ENCODE data around the gene NOD2.

DNA sequence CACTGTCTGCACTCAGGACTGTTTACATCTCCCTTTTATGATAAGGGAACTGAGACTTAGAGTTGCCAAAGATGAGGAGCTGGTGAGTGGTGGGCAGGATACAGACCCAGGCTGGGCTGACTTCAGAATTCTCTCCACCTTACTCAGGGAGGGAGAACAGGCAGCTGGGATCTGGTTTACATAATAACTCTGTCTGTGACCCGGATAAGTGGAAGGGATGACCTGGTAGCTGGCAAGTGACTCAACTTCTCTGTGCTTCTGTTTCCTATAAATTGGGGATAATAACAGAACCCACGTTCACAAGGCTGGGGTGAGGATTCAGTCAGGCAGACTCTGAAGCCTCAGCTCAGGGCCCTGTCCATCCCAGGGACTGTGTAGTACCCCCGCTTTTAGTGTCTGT lies 14.9 kb upstream of the NOD2 start:
- TF ChIP-seq, protein P1, sequence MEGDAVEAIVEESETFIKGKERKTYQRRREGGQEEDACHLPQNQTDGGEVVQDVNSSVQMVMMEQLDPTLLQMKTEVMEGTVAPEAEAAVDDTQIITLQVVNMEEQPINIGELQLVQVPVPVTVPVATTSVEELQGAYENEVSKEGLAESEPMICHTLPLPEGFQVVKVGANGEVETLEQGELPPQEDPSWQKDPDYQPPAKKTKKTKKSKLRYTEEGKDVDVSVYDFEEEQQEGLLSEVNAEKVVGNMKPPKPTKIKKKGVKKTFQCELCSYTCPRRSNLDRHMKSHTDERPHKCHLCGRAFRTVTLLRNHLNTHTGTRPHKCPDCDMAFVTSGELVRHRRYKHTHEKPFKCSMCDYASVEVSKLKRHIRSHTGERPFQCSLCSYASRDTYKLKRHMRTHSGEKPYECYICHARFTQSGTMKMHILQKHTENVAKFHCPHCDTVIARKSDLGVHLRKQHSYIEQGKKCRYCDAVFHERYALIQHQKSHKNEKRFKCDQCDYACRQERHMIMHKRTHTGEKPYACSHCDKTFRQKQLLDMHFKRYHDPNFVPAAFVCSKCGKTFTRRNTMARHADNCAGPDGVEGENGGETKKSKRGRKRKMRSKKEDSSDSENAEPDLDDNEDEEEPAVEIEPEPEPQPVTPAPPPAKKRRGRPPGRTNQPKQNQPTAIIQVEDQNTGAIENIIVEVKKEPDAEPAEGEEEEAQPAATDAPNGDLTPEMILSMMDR (conservative IDR thresholded peaks at IDR 0.05 in 1 of 2, IDR thresholded peaks at IDR 0.05 in 1 of 2; ENCODE audit: low read depth in 1 of 2, low read length in 2 of 2): no peak
- no peak for TF ChIP-seq EZH2 (IDR thresholded peaks at IDR 0.05; ENCODE audit: low read length, missing control alignments)
